Measurements from ENCODE around the gene SYNDIG1. TPM values are rescaled to one million over a fixed set of nuclear protein-coding genes. Genes with fewer than 3 reads are reported as not detected.

The SYNDIG1 gene
- total RNA-seq, 2 experiments from 2014 or later, result not detected

GRCh38 chr20:24632581-24632980 is 163.2 kb downstream of the SYNDIG1 start:
- Histone ChIP-seq H3K9me2 (ENCODE audit: insufficient read depth, low read length) (no peaks in the 10 kb centered on the region), H2AFZ (ENCODE audit: low read length) (no peak overlapping the region), H3K9me3 (ENCODE audit: low read length) (no peaks in the 10 kb centered on the region), H3K4me3 (ENCODE audit: low read depth, low read length, poor library complexity, severe bottlenecking) (no peak overlapping the region), H3K79me2 (ENCODE audit: insufficient read depth, low read depth, low read length) (no peaks in the 10 kb centered on the region), H3K4me1 (ENCODE audit: insufficient read depth, low read length, poor library complexity, severe bottlenecking) (no peaks in the 10 kb centered on the region), H3K27ac (ENCODE audit: low read depth, low read length, poor library complexity, severe bottlenecking) (no peak overlapping the region), H3K4me2 (ENCODE audit: low read length) (no peak overlapping the region), H3K36me3 (ENCODE audit: insufficient read depth, low read length) (no peaks in the 10 kb centered on the region), H4K20me1 (ENCODE audit: insufficient read depth, low read length) (no peaks in the 10 kb centered on the region)
- no peak for DNase-seq (ENCODE audit: low spot score)
- no TSS peak for BruUV-seq (replicated peaks)
- ChIA-PET POLR2A (interaction anchor here (0.7 kb wide), 1 partner anchor 694 kb away, joined by 6 read pairs; no protein-coding TSS in a partner anchor), CTCF (ENCODE audit: unreplicated experiment) (no interaction called here)
- TF ChIP-seq CTCF (conservative IDR thresholded peaks at IDR 0.05; ENCODE audit: low read length), result no peak
- TF ChIP-seq EZH2phosphoT487 (IDR thresholded peaks at IDR 0.05; ENCODE audit: borderline replicate concordance, low read depth, low read length), result no peak
- intact Hi-C loops (cut with micrococcal nuclease; ENCODE audit: unreplicated experiment), result no loop called here

GRCh38 chr20:24633026-24633425 is 163.6 kb downstream of the SYNDIG1 start:
- no peak overlapping the region for H3K4me3 ChIP-seq (ENCODE audit: low read depth, low read length, poor library complexity, severe bottlenecking)
- ChIA-PET CTCF (ENCODE audit: unreplicated experiment) (no interaction called here), POLR2A (interaction anchor here (0.7 kb wide), 1 partner anchor 694 kb away, joined by 6 read pairs; no protein-coding TSS in a partner anchor)
- intact Hi-C loops (cut with micrococcal nuclease; ENCODE audit: unreplicated experiment), result no loop called here
- no peak for DNase-seq (ENCODE audit: low spot score)
- no peak overlapping the region for H2AFZ ChIP-seq (ENCODE audit: low read length)
- H3K9me3 ChIP-seq (ENCODE audit: low read length), result no peaks in the 10 kb centered on the region
- no peaks in the 10 kb centered on the region for H3K36me3 ChIP-seq (ENCODE audit: insufficient read depth, low read length)
- no peaks in the 10 kb centered on the region for H3K79me2 ChIP-seq (ENCODE audit: insufficient read depth, low read depth, low read length)
- H3K4me2 ChIP-seq (ENCODE audit: low read length), result no peak overlapping the region
- H3K27ac ChIP-seq (ENCODE audit: low read depth, low read length, poor library complexity, severe bottlenecking), result no peak overlapping the region
- no TSS peak for BruUV-seq (replicated peaks)
- no peaks in the 10 kb centered on the region for H3K4me1 ChIP-seq (ENCODE audit: insufficient read depth, low read length, poor library complexity, severe bottlenecking)
- no peaks in the 10 kb centered on the region for H3K9me2 ChIP-seq (ENCODE audit: insufficient read depth, low read length)
- no peak for TF ChIP-seq EZH2phosphoT487 (IDR thresholded peaks at IDR 0.05; ENCODE audit: borderline replicate concordance, low read depth, low read length)
- no peak for TF ChIP-seq CTCF (conservative IDR thresholded peaks at IDR 0.05; ENCODE audit: low read length)
- no peaks in the 10 kb centered on the region for H4K20me1 ChIP-seq (ENCODE audit: insufficient read depth, low read length)

GRCh38 chr20:24633521-24633920 is 164.1 kb downstream of the SYNDIG1 start:
- no peak overlapping the region for H3K4me3 ChIP-seq (ENCODE audit: low read depth, low read length, poor library complexity, severe bottlenecking)
- intact Hi-C loops (cut with micrococcal nuclease; ENCODE audit: unreplicated experiment), result no loop called here
- BruUV-seq (replicated peaks), result no TSS peak
- H3K9me3 ChIP-seq (ENCODE audit: low read length), result no peaks in the 10 kb centered on the region
- H3K27ac ChIP-seq (ENCODE audit: low read depth, low read length, poor library complexity, severe bottlenecking), result no peak overlapping the region
- no peaks in the 10 kb centered on the region for H3K9me2 ChIP-seq (ENCODE audit: insufficient read depth, low read length)
- no peaks in the 10 kb centered on the region for H4K20me1 ChIP-seq (ENCODE audit: insufficient read depth, low read length)
- no peaks in the 10 kb centered on the region for H3K36me3 ChIP-seq (ENCODE audit: insufficient read depth, low read length)
- TF ChIP-seq EZH2phosphoT487 (IDR thresholded peaks at IDR 0.05; ENCODE audit: borderline replicate concordance, low read depth, low read length) (no peak), CTCF (conservative IDR thresholded peaks at IDR 0.05; ENCODE audit: low read length) (no peak)
- H3K4me1 ChIP-seq (ENCODE audit: insufficient read depth, low read length, poor library complexity, severe bottlenecking), result no peaks in the 10 kb centered on the region
- POLR2A ChIA-PET, result no interaction called here
- no peak overlapping the region for H2AFZ ChIP-seq (ENCODE audit: low read length)
- DNase-seq (ENCODE audit: low spot score), result no peak
- no peak overlapping the region for H3K4me2 ChIP-seq (ENCODE audit: low read length)
- H3K79me2 ChIP-seq (ENCODE audit: insufficient read depth, low read depth, low read length), result no peaks in the 10 kb centered on the region
- CTCF ChIA-PET (ENCODE audit: unreplicated experiment), result no interaction called here
